SK-N-MC (cell line): ENCODE results near the gene WNT5A.

Source experiments
- EZH2 ChIP-seq: fragments of 200-600 bp; sonication (generic); IDR thresholded peaks from one replicate; pipeline ENCODE4 v1.6.1; 2017; ENCODE audit warnings: antibody characterized with exemption
- POLR2AphosphoS5 ChIP-seq: IDR thresholded peaks from 2 replicates; pipeline ENCODE4 v1.6.1; 2012; ENCODE audit warnings: mild to moderate bottlenecking, low read depth, low read length, borderline replicate concordance

DNA sequence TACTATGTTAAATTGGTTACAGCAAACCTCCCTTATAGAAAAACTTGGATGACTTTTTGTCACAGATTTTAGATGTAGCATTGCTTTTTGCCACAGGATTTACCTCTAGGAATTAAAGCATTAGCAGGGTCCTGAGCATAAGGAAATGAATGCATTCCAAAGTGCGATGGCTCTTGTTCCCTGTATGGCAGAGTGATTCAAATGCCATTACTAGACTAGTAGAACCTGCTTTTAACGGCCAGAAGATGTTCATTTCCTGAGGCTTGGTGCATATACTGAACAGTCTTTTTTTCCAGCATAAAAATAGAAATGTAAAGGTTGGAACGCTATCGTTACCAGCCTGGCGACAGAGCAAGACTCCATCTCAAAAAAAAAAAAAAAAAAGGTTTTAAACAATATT is 59.4 kb downstream of the WNT5A start:
- TF ChIP-seq EZH2 (no peak), POLR2AphosphoS5 (no peak)
